GM23338 (cell line): ENCODE data around the gene DGLUCY. TPM values are rescaled to one million over a fixed set of nuclear protein-coding genes. Genes with fewer than 3 reads are reported as not detected.

Source experiments
- ATAC-seq: fragments of 200-7000 bp; cut with Tn5 transposase; 3 replicates; pipeline ENCODE4 v1.9.1; 2020
- DNase-seq: peaks from one replicate; pipeline ENCODE4 v3.0.0-alpha.2; 2015; ENCODE audit warnings: low spot score
- H2AFZ ChIP-seq: fragments of 200-600 bp; sonication (generic); 2 replicates; pipeline ENCODE4 v1.8.0; 2016; ENCODE audit warnings: antibody characterized with exemption, mild to moderate bottlenecking, moderate library complexity
- H3F3A ChIP-seq: fragments of 200-600 bp; sonication (generic); replicated peaks from 2 replicates; pipeline ENCODE4 v1.8.0; 2017; ENCODE audit warnings: antibody characterized with exemption, mixed run types, low read depth
- H3K27ac ChIP-seq: fragments of 200-600 bp; sonication (generic); 2 replicates; pipeline ENCODE4 v1.6.1; 2016; ENCODE audit warnings: low read depth
- H3K27me3 ChIP-seq: fragments of 200-600 bp; sonication (generic); 2 replicates; pipeline ENCODE4 v1.8.0; 2016; ENCODE audit warnings: mild to moderate bottlenecking, mixed run types, moderate library complexity; ENCODE audit not compliant: insufficient read depth
- H3K36me3 ChIP-seq: fragments of 200-600 bp; sonication (generic); 2 replicates; pipeline ENCODE4 v1.8.0; 2016; ENCODE audit warnings: mild to moderate bottlenecking; ENCODE audit not compliant: insufficient read depth
- H3K4me1 ChIP-seq: fragments of 200-600 bp; sonication (generic); 2 replicates; pipeline ENCODE4 v1.8.0; 2016; ENCODE audit warnings: mild to moderate bottlenecking, moderate library complexity; ENCODE audit not compliant: insufficient read depth
- H3K4me2 ChIP-seq: fragments of 200-600 bp; sonication (generic); 2 replicates; pipeline ENCODE4 v1.7.1; 2017; ENCODE audit warnings: mixed run types
- H3K4me3 ChIP-seq: fragments of 200-600 bp; sonication (generic); 2 replicates; pipeline ENCODE4 v1.6.1; 2016; ENCODE audit warnings: mixed run types
- H3K79me2 ChIP-seq: fragments of 200-600 bp; sonication (generic); replicated peaks from 2 replicates; pipeline ENCODE4 v1.8.0; 2017; ENCODE audit warnings: mild to moderate bottlenecking; ENCODE audit not compliant: insufficient read depth
- H3K9me2 ChIP-seq: fragments of 200-600 bp; sonication (generic); 2 replicates; pipeline ENCODE4 v1.8.0; 2017; ENCODE audit not compliant: insufficient read depth
- H4K20me1 ChIP-seq: fragments of 200-600 bp; sonication (generic); replicated peaks from 2 replicates; pipeline ENCODE4 v1.8.0; 2017; ENCODE audit warnings: mild to moderate bottlenecking; ENCODE audit not compliant: insufficient read depth
- H3K27ac Mint-ChIP-seq: 2 replicates; pipeline ENCODE4 v1.8.0; 2020; ENCODE audit warnings: inconsistent platforms, mild to moderate bottlenecking, moderate library complexity, mixed read lengths
- H3K27me3 Mint-ChIP-seq: 3 replicates; pipeline ENCODE4 v1.8.0; 2022; ENCODE audit warnings: low read depth, mild to moderate bottlenecking, moderate library complexity, mixed read lengths, inconsistent platforms; ENCODE audit not compliant: insufficient read depth, poor library complexity
- H3K36me3 Mint-ChIP-seq: 3 replicates; pipeline ENCODE4 v1.8.0; 2021; ENCODE audit warnings: low read depth, mild to moderate bottlenecking, inconsistent platforms, moderate library complexity, mixed read lengths
- H3K4me1 Mint-ChIP-seq: 3 replicates; pipeline ENCODE4 v1.8.0; 2020; ENCODE audit warnings: mild to moderate bottlenecking, inconsistent platforms, mixed read lengths
- H3K4me3 Mint-ChIP-seq: 3 replicates; pipeline ENCODE4 v1.8.0; 2021; ENCODE audit warnings: moderate library complexity, mild to moderate bottlenecking, inconsistent platforms, mixed read lengths
- H3K9me3 Mint-ChIP-seq: 3 replicates; pipeline ENCODE4 v1.8.0; 2020; ENCODE audit warnings: moderate library complexity, mild to moderate bottlenecking, inconsistent platforms, mixed read lengths
- CREB1 ChIP-seq: fragments of 250-450 bp; sonication (Bioruptor Pico); IDR thresholded peaks from 2 replicates; pipeline ENCODE4 v1.5.0; 2020; ENCODE audit warnings: low read depth, mild to moderate bottlenecking, moderate library complexity
- CTCF ChIP-seq, 2 experiments: fragments of 200-600 bp in 1 of 2; sonication (generic) in 1 of 2; conservative IDR thresholded peaks; 2 replicates each; pipeline versions ENCODE4 v1.5.1 to v1.6.1; 2016 to 2017; ENCODE audit warnings: antibody characterized with exemption in 2 of 2, low read depth in 2 of 2, mild to moderate bottlenecking in 2 of 2, moderate library complexity in 1 of 2
- ETS1 ChIP-seq: IDR thresholded peaks from 2 replicates; pipeline ENCODE4 v1.6.1; 2016; ENCODE audit warnings: antibody characterized with exemption
- EZH2 ChIP-seq: fragments of 200-600 bp; sonication (generic); IDR thresholded peaks from one replicate; pipeline ENCODE4 v1.8.0; 2017; ENCODE audit warnings: antibody characterized with exemption, mild to moderate bottlenecking, low read depth; ENCODE audit not compliant: unreplicated experiment
- EZH2phosphoT487 ChIP-seq: fragments of 200-600 bp; sonication (generic); IDR thresholded peaks from one replicate; pipeline ENCODE4 v1.8.1; 2018; ENCODE audit warnings: antibody characterized with exemption; ENCODE audit not compliant: unreplicated experiment
- JUNB ChIP-seq: IDR thresholded peaks from one replicate; pipeline ENCODE4 v1.6.1; 2016; ENCODE audit warnings: antibody characterized with exemption; ENCODE audit not compliant: unreplicated experiment
- NANOG ChIP-seq: IDR thresholded peaks from 2 replicates; pipeline ENCODE4 v1.6.1; 2016; ENCODE audit warnings: antibody characterized with exemption, borderline replicate concordance
- POLR2AphosphoS5 ChIP-seq: IDR thresholded peaks from 2 replicates; pipeline ENCODE4 v1.6.1; 2016; ENCODE audit warnings: antibody characterized with exemption, low read depth
- REST ChIP-seq: IDR thresholded peaks from one replicate; pipeline ENCODE4 v1.6.1; 2018; ENCODE audit warnings: antibody characterized with exemption; ENCODE audit not compliant: unreplicated experiment
- STAT1 ChIP-seq: IDR thresholded peaks from one replicate; pipeline ENCODE4 v1.6.1; 2016; ENCODE audit warnings: antibody characterized with exemption; ENCODE audit not compliant: unreplicated experiment
- ZNF114 ChIP-seq: fragments of 250-450 bp; sonication (Bioruptor Pico); IDR thresholded peaks from 2 replicates; pipeline ENCODE4 v1.5.0; 2020; ENCODE audit warnings: mild to moderate bottlenecking, moderate library complexity
- ZNF331 ChIP-seq: fragments of 250-450 bp; sonication (Bioruptor Pico); IDR thresholded peaks from 2 replicates; pipeline ENCODE4 v1.5.0; 2020; ENCODE audit warnings: low read depth, mild to moderate bottlenecking, moderate library complexity
- ZNF462 ChIP-seq: fragments of 250-450 bp; sonication (Bioruptor Pico); IDR thresholded peaks from 2 replicates; pipeline ENCODE4 v1.5.0; 2020; ENCODE audit warnings: mild to moderate bottlenecking, moderate library complexity
- polyA plus RNA-seq: library from polyadenylated mRNA; unstranded; fragments of >200 nt; fragmentation: Nextera tagmentation; extraction: Ambion mirVana; gene quantifications from 2 replicates; pipeline ENCODE4 v1.2.1, GENCODE V29; 2016
- total RNA-seq: library from RNA; depleted of rRNA; stranded (reverse); fragments of >200 nt; shearing (Covaris generic); gene quantifications from 2 replicates; pipeline ENCODE4 v1.2.3, GENCODE V29; 2014

Gene DGLUCY
- total and polyA plus RNA-seq, 2 experiments from 2014 or later: 14.6 to 31.6 TPM

GRCh38 chr14:91143862-91144261 lies 30.0 kb downstream of the DGLUCY start:
- Histone ChIP-seq H3K27ac (no peak overlapping the region), H3K4me2 (no peak overlapping the region), H3F3A (no peaks in the 10 kb centered on the region), H3K4me3 (no peak overlapping the region), H4K20me1 (no peaks in the 10 kb centered on the region; the same call in 1 of the 2 replicates), H3K79me2 (no peaks in the 10 kb centered on the region), H3K4me1 (no peaks in the 10 kb centered on the region; the same call in 1 of the 2 replicates), H3K9me2 (no peaks in the 10 kb centered on the region), H3K36me3 (no peaks in the 10 kb centered on the region), H2AFZ (no peak overlapping the region), H3K27me3 (no peaks in the 10 kb centered on the region)
- Mint-ChIP-seq H3K4me1 (peaks cover 16% of the 10 kb centered on the region), H3K27ac (no peak overlapping the region), H3K27me3 (peaks cover 7% of the 10 kb centered on the region), H3K9me3 (no peaks in the 10 kb centered on the region), H3K4me3 (no peak overlapping the region), H3K36me3 (peaks cover 6% of the 10 kb centered on the region; the same call in 2 of the 3 replicates)
- TF ChIP-seq EZH2 (no peak), ZNF331 (CRISPR knock-in tag) (no peak), CTCF (conservative IDR thresholded peaks at IDR 0.05; ENCODE audit: low read depth in 2 of 2) (no peak), ZNF114 (CRISPR knock-in tag) (no peak), JUNB (no peak), ETS1 (no peak), CREB1 (CRISPR knock-in tag) (no peak), STAT1 (no peak), EZH2phosphoT487 (no peak), NANOG (no peak), ZNF462 (CRISPR knock-in tag) (no peak), REST (no peak), POLR2AphosphoS5 (no peak)
- no peak for ATAC-seq
- DNase-seq: no peak
